Peyer's patch (tissue), 4 donors: ENCODE results near the gene ASMT.

Experiments
- POLR2A ChIP-seq, 2 donors: fragments of 450-650 bp; IDR thresholded peaks; one replicate each; pipeline ENCODE4 v1.5.1; 2017; ENCODE audit warnings: antibody characterized with exemption in 2 of 2, mild to moderate bottlenecking in 2 of 2, moderate library complexity in 2 of 2
- TF ChIP-seq, protein P1 (sequence below), 6 experiments: fragments of 450-650 bp in 4 of 6; fragments of 200-600 bp in 2 of 6; sonication (generic) in 1 of 6; IDR thresholded peaks; one replicate each; pipeline ENCODE4 v1.5.1; 2017 to 2019; ENCODE audit warnings: antibody characterized with exemption in 6 of 6, mild to moderate bottlenecking in 3 of 6, moderate library complexity in 1 of 6

DNA sequence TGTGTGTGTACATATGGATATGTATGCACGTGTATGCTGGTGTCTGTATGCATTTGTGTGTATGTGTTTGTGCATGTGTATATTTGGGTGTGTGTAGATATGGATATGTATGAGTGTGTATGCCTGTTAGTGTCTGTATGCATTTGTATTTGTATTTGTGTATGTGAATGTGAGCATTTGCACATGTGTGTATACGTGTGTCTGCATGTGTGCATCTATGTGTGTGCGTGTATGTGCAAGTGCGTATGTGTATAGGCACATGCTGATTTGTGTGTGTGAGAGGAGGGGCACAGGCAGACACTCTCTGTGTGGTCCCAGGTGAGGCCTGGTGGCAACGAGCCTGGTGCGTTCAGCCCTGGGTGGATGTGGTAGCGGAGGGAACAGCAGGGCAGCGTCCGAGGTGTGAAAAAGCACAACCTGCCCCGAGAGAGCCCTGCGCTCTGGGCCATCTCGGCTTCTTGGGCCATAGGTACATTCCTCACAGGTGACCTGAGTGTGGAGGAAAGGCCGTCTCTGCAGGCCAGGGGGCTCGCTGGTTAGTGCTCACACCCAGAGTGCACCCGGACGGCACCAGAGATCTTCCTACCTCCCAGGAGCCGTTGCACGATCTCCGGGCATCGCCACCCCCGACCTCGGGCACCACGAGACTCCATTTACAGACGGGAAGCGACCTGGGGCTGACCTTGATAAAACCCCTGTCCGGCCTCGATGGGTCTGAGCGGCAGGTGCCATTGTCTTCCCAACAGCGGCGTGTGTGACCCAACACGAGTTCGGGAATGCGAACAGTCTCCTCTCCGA lies 45.0 kb downstream of the ASMT start:
- TF ChIP-seq, protein P1, sequence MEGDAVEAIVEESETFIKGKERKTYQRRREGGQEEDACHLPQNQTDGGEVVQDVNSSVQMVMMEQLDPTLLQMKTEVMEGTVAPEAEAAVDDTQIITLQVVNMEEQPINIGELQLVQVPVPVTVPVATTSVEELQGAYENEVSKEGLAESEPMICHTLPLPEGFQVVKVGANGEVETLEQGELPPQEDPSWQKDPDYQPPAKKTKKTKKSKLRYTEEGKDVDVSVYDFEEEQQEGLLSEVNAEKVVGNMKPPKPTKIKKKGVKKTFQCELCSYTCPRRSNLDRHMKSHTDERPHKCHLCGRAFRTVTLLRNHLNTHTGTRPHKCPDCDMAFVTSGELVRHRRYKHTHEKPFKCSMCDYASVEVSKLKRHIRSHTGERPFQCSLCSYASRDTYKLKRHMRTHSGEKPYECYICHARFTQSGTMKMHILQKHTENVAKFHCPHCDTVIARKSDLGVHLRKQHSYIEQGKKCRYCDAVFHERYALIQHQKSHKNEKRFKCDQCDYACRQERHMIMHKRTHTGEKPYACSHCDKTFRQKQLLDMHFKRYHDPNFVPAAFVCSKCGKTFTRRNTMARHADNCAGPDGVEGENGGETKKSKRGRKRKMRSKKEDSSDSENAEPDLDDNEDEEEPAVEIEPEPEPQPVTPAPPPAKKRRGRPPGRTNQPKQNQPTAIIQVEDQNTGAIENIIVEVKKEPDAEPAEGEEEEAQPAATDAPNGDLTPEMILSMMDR (IDR thresholded peaks at IDR 0.05): no peak
- no peak for TF ChIP-seq POLR2A (IDR thresholded peaks at IDR 0.05)
